Gastrocnemius medialis (tissue), 4 donors: ENCODE measurements around the gene PLCXD1.

Experiments used
- CTCF ChIP-seq, 5 experiments: fragments of 450-650 bp in 3 of 5; fragments of 200-600 bp in 2 of 5; sonication (generic) in 2 of 5; IDR thresholded peaks in 4 of 5; conservative IDR thresholded peaks in 1 of 5; 1 replicate in 4 of 5; 2 replicates in 1 of 5; pipeline ENCODE4 v1.5.1; 2016 to 2019; ENCODE audit warnings: antibody characterized with exemption in 5 of 5, mild to moderate bottlenecking in 3 of 5, moderate library complexity in 3 of 5
- POLR2A ChIP-seq, 2 donors: fragments of 450-650 bp; IDR thresholded peaks; one replicate each; pipeline ENCODE4 v1.6.1; 2017; ENCODE audit warnings: antibody characterized with exemption in 2 of 2, mild to moderate bottlenecking in 2 of 2, moderate library complexity in 2 of 2

- TF ChIP-seq POLR2A (IDR thresholded peaks at IDR 0.05) (no peak), CTCF (IDR thresholded peaks at IDR 0.05 in 4 of 5, conservative IDR thresholded peaks at IDR 0.05 in 1 of 5) (no peak)
These were observed 26.5 kb upstream of the PLCXD1 start for GRCh38 chrX:254630-255215.
